G401 (cell line): ENCODE results near the gene CCT8. TPM values are rescaled to one million over a fixed set of nuclear protein-coding genes. Genes with fewer than 3 reads are reported as not detected.
"Not testable (repeated sequence)": the region's sequence is repeated elsewhere in the genome, so short reads cannot be mapped to it uniquely, and the experiment has no call there.

Experiments used
- DNase-seq: peaks from one replicate; pipeline ENCODE4 v3.0.0-alpha.2; 2015; ENCODE audit warnings: low spot score
- in situ Hi-C: cut with HindIII; loops from 2 replicates; pipeline ENCODE4 v1.10.0; 2016; ENCODE audit warnings: low sequenced_read_pairs, mixed read lengths
- total RNA-seq: library from RNA; depleted of rRNA; stranded (reverse); fragments of >200 nt; shearing (Covaris generic); gene quantifications from 2 replicates; pipeline ENCODE4 v1.2.3, GENCODE V29; 2014; rRNA removed

CCT8 gene
- total RNA-seq, 1 experiment from 2014 or later, result 1,164 TPM

DNA sequence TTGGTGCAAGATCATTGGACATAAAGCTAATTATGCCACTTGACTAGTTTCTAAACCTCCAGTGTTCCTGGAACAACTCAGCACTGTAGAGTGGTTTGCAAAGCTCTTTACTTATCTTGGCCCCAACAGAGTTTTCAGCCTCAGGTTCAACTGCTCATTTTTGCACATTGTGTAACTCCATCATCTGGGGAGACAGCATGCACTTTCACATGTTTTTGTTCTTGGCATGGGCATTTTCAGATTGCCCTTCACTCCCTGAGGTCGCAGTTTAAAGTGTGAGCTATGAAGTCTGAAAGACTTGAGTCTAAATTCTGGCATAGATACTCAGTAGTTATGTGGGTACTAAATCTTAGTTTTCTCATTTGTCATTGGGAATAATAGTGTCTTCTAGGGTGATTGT lies 43.9 kb downstream of the CCT8 start:
- in situ Hi-C loops, result no loop called here

GRCh38 chr21:29025328-29025713 lies 48.1 kb downstream of the CCT8 start:
- in situ Hi-C loops, result no loop called here
- DNase-seq, result no peak

More for the DNA sequence above, 43.9 kb downstream of the CCT8 start:
- DNase-seq, result no peak

DNA sequence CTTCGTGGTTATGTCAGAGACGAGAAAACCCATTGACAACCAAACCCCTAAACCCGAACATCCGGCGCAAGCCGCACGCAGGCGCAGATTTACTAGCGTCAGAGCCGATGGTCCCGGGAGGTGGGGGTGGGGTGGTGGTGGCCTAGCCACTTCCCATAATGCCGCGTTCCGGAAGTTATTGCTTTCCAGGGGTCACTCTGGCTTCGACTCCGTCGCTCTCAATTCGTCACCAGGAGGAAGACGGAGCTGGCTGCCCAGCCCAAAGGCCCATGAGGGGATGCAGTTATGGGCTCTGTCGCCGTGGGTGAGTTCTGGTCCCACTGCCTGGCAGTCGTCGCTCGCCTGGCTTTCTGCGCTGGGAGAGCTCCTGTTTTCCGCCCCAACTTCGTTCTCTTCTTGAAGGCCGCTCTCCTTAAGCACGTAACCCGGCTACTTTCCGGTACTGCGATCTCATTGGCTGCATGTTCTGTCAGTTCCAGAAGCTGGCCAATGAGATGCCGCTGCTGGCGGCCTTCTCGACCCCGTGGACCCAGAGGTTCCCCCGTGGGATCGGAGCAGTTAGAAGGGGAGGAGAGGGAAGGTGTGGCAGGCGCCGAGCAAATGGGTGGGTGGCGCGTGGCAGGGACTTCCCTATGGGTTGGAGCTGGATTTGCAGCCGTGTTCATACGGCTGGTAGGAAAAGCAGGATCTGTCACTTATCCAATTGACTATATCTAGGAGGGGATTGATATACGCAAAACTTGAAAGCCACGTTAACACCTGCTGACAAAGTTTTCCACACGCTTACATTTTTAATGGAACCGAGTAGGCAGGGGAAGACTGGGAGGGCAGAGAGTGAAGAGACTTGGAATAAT lies 48.7 kb downstream of the CCT8 start, which contains the start of gene USP16:
Gene USP16 (plus strand): TSS at position 195 of the 854 bp plus-strand sequence. CDS start 3,246 bp downstream, outside the sequence.
- in situ Hi-C loops, result no loop called here
- peak; percentile 97 for DNase-seq

GRCh38 chr21:29022166-29022565 lies 51.3 kb downstream of the CCT8 start:
- in situ Hi-C loops, result no loop called here
- DNase-seq, result no peak

GRCh38 chr21:29018540-29018939 lies 54.9 kb downstream of the CCT8 start:
- in situ Hi-C loops, result no loop called here

DNA sequence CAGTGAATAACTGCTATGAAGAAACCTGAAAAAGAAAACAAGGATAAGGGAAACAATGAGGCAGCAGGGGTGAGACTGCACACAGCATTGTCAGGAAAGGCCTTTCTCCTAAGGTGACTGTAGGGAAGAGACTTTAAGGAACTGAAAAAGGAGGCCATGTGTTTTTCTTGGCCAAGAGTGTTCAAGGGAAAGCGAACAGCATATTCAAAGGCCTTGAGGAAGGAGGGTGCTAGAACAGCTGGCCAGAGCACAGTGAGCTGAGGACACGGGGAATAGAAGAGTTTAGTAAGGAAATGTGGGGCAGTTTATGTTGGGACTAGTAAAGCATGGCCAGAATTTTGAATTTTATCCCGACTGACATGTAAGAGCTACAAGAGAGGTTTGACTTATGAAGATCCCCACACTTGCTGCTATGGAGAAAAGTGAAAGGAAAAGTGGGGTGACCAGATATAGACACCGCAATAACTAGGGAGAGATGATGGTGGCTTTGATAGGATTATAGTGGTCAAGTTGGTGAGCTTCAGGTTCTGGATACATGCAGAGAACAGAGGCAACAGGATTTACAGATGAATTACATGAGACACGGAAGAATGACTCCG lies 55.7 kb downstream of the CCT8 start:
- in situ Hi-C loops, result no loop called here
- no peak for DNase-seq

More at GRCh38 chr21:29018540-29018939, 54.9 kb downstream of the CCT8 start:
- peak; percentile 9 for DNase-seq

- in situ Hi-C loops, DNase-seq: not testable (repeated sequence)
Measured at GRCh38 chr21:29011236-29011635, 62.2 kb downstream of the CCT8 start.

GRCh38 chr21:29008367-29008766 lies 65.1 kb downstream of the CCT8 start:
- DNase-seq, result no peak
- in situ Hi-C loops, result no loop called here

GRCh38 chr21:29007810-29008209 lies 65.6 kb downstream of the CCT8 start:
- DNase-seq, result no peak
- in situ Hi-C loops, result no loop called here

- in situ Hi-C loops, result no loop called here
- DNase-seq, result no peak
Measured at GRCh38 chr21:29007135-29007534, 66.3 kb downstream of the CCT8 start.

Other genes starting within 250 kb of the CCT8 start
- gene LTN1, start 80.8 kb downstream of the CCT8 start, total RNA-seq, result 48.2 and 79.4 TPM in 2 replicates
- 1.2 and 5.5 TPM in 2 replicates for gene RWDD2B, start 54.3 kb downstream of the CCT8 start, total RNA-seq
- gene USP16, start 49.0 kb downstream of the CCT8 start, total RNA-seq, result 36.2 and 46.4 TPM in 2 replicates
- gene MAP3K7CL, start 57.0 kb upstream of the CCT8 start, total RNA-seq, result 1.9 and 6.9 TPM in 2 replicates
- gene BACH1, start 225.3 kb upstream of the CCT8 start, total RNA-seq, result 25.7 and 45.2 TPM in 2 replicates